Heart left ventricle (tissue), 16 donors: ENCODE results near the gene RBM4B. TPM values are rescaled to one million over a fixed set of nuclear protein-coding genes. Genes with fewer than 3 reads are reported as not detected.

Experiments used
- ATAC-seq, 4 donors: fragments of 200-7000 bp; cut with Tn5 transposase; one replicate each; pipeline ENCODE4 v1.9.1; 2020 to 2022; ENCODE audit warnings: moderate library complexity in 4 of 4, mild to moderate bottlenecking in 3 of 4, moderate number of reproducible peaks in 1 of 4
- DNase-seq, 5 donors: peaks; one replicate each; pipeline ENCODE4 v3.0.0-alpha.2; 2020
- H3K27ac ChIP-seq, 12 donors: fragments of 200-600 bp; sonication (generic) in 4 of 12; one replicate each; pipeline versions ENCODE4 v1.5.0 to v1.8.0; 2016 to 2022; ENCODE audit warnings: mild to moderate bottlenecking in 2 of 12
- H3K27me3 ChIP-seq, 9 donors: fragments of 200-600 bp; sonication (generic) in 2 of 9; one replicate each; pipeline versions ENCODE4 v1.5.1 to v1.8.0; 2016 to 2022; ENCODE audit warnings: mild to moderate bottlenecking in 3 of 9
- H3K36me3 ChIP-seq, 9 donors: fragments of 200-600 bp; sonication (generic) in 2 of 9; one replicate each; pipeline versions ENCODE4 v1.5.0 to v1.8.0; 2018 to 2022; ENCODE audit warnings: mild to moderate bottlenecking in 2 of 9
- H3K4me1 ChIP-seq, 12 donors: fragments of 200-600 bp; sonication (generic) in 4 of 12; one replicate each; pipeline versions ENCODE4 v1.5.0 to v1.8.0; 2016 to 2022; ENCODE audit warnings: mild to moderate bottlenecking in 3 of 12
- H3K4me3 ChIP-seq, 12 donors: fragments of 200-600 bp; sonication (generic) in 4 of 12; one replicate each; pipeline versions ENCODE4 v1.5.0 to v1.8.0; 2017 to 2022; ENCODE audit warnings: mild to moderate bottlenecking in 9 of 12, moderate library complexity in 4 of 12
- H3K9me3 ChIP-seq, 12 donors: fragments of 200-600 bp; sonication (generic) in 4 of 12; one replicate each; pipeline versions ENCODE4 v1.5.0 to v1.8.0; 2016 to 2022; ENCODE audit warnings: mild to moderate bottlenecking in 1 of 12
- CTCF ChIP-seq, 12 donors: fragments of 200-600 bp; sonication (generic) in 4 of 12; IDR thresholded peaks; one replicate each; pipeline versions ENCODE4 v1.5.0 to v1.8.0; 2018 to 2022; ENCODE audit warnings: antibody characterized with exemption in 12 of 12, mild to moderate bottlenecking in 5 of 12
- POLR2A ChIP-seq, 2 donors: fragments of 450-650 bp; IDR thresholded peaks; one replicate each; pipeline ENCODE4 v1.6.1; 2017; ENCODE audit warnings: antibody characterized with exemption in 2 of 2, mild to moderate bottlenecking in 2 of 2, moderate library complexity in 2 of 2
- WGBS, 4 donors: extraction: QIAGEN DNeasy Blood & Tissue Kit in 2 of 4; methylation state at CpG; one replicate each; pipeline versions ENCODE4 v1.1.5 to v1.1.7; 2013 to 2018; 5-methylcytosine and 5-hydroxymethylcytosine counted together
- intact Hi-C, 10 donors: fragments of 100-400 bp; cut with DNase I; formaldehyde crosslinking; loops; one replicate each; pipeline versions ENCODE4 v1.11.1 to v1.14.2; 2022
- polyA plus RNA-seq, 2 donors: library from polyadenylated mRNA; stranded (reverse); fragments of 200-250 nt; gene quantifications; one replicate each; pipeline ENCODE4 v1.2.3, GENCODE V29; 2013
- total RNA-seq, 9 donors: library from RNA; depleted of rRNA in 2 of 9; stranded (reverse); fragments of >200 nt in 2 of 9; fragmentation: NEBNext Ultra II Directional in 3 of 9; extraction: Animal tissue kit (Norgen Biotek cat#: 25700) in 3 of 9; gene quantifications; one replicate each; pipeline versions ENCODE4 v1.1.0 to v1.2.4, GENCODE V29; 2016 to 2023
- donor health status: ischemic (EF 13 %, LVEDD 7.1; RV severe dilation, severe dysfunction).
- donor health status: healthy with polysubstance abuse.
- donor health status: DM: no; HTN: yes; CAD: no.
- donor health status: DM: no; HTN: no; CAD: no.
- donor health status: ischemic (EF 25% LVEDD 6.9; RV normal size, moderate dysfunction).
- donor health status: ischemic (EF 25% LVEDD 5.7; RV mildly dilated, moderate dysfunction).
- donor health status: healthy.
- donor health status: DM: yes; HTN: yes; CAD: no.
- donor health status: ischemic (EF 35%, LVEDD 5.7; RV mildly dilated, moderate dysfunction).
- donor health status: nonischemic (EF 11% LVEDD 7.7; RV severe dilation, severe dysfunction).
- donor health status: DM: yes; HTN: yes; CAD: no.
- donor health status: PGD.
- donor health status: ischemic (EF 29% LVEDD 5.4; RV normal size, mild dysfunction).
- donor health status: nonischemic (EF 23%, LVEDD 6.1; RV moderate dilation, normal function).

RBM4B gene
- total and polyA plus RNA-seq, 11 donors, result 7.0 to 13.3 (median 10.0) TPM

GRCh38 chr11:66638177-66639065 lies 39.3 kb downstream of the RBM4B start, which contains the start of gene RBM4:
TSS of gene RBM4 (plus strand) at chr11:66638703. CDS start at chr11:66639712, 1,009 bp downstream.
- intact Hi-C loops, result loop anchor here in 5 of 10 donors (1.0 to 5.0 kb wide), 6 partner anchors 22 to 58 kb away; partner anchors contain the start of genes RBM14 (in 2 of the 5) and RBM4B (in 2 of the 5)
- ATAC-seq (peak; percentile 97 to 99 (median 98)), DNase-seq (peak; percentile 96 to 99 (median 98))
- H3K4me3 ChIP-seq, result peak within 1 kb of the TSS; percentile 56 to 94 (median 75)
- peaks cover 17 to 64% (median 49%) of the 10 kb centered on the region in 12 donors for H3K4me1 ChIP-seq
- H3K27me3 ChIP-seq, result no peaks in the 10 kb centered on the region
- H3K27ac ChIP-seq, result peak within 1 kb of the TSS; percentile 43 to 93 (median 88)
- peak; percentile 59 to 83 for TF ChIP-seq POLR2A (IDR thresholded peaks at IDR 0.05)
- TF ChIP-seq CTCF (IDR thresholded peaks at IDR 0.05), result peak in 3 of 12 donors; percentile 9 to 30 (median 28)
- H3K9me3 ChIP-seq, result no peaks in the 10 kb centered on the region
- H3K36me3 ChIP-seq, result peaks cover 0 to 52% (median 39%) of the 10 kb centered on the region in 9 donors
- WGBS, 4 donors, result 0 to 1% (median 1%) methylated on average over 45 to 63 of the region's 63 CpGs

GRCh38 chr11:66637557-66638176 lies 40.0 kb downstream of the RBM4B start:
- WGBS, 4 donors, result 43 to 46% (median 44%) methylated on average over 12 of the region's 12 CpGs
- DNase-seq (no peak), ATAC-seq (peak in 2 of 4 donors; percentile 1 to 4)
- TF ChIP-seq CTCF (IDR thresholded peaks at IDR 0.05), result no peak
- intact Hi-C loops, result loop anchor here in 5 of 10 donors (1.0 to 5.0 kb wide), 7 partner anchors 18 to 57 kb away; partner anchors contain the start of genes RBM14 (in 2 of the 5) and RBM4B (in 2 of the 5)
- peaks cover 0 to 52% (median 37%) of the 10 kb centered on the region in 9 donors for H3K36me3 ChIP-seq
- H3K4me1 ChIP-seq, result peaks cover 17 to 61% (median 42%) of the 10 kb centered on the region in 12 donors
- no peaks in the 10 kb centered on the region for H3K27me3 ChIP-seq
- H3K4me3 ChIP-seq, result peak overlapping the region; percentile 21 to 94 (median 75)
- no peaks in the 10 kb centered on the region for H3K9me3 ChIP-seq
- peak overlapping the region in 10 of 12 donors; percentile 31 to 93 (median 72) for H3K27ac ChIP-seq

GRCh38 chr11:66636411-66636810 lies 41.3 kb downstream of the RBM4B start:
- H3K27ac ChIP-seq, result no peak overlapping the region

More at GRCh38 chr11:66636411-66636810, 41.3 kb downstream of the RBM4B start:
- intact Hi-C loops, result loop anchor here in 1 of 10 donors (5.0 kb wide), 1 partner anchor 41 kb away; the partner anchor contains the start of gene RBM4B
- Histone ChIP-seq H3K27me3 (no peaks in the 10 kb centered on the region), H3K4me3 (no peak overlapping the region), H3K9me3 (no peaks in the 10 kb centered on the region), H3K36me3 (peaks cover 0 to 52% (median 28%) of the 10 kb centered on the region in 9 donors), H3K4me1 (peaks cover 11 to 49% (median 29%) of the 10 kb centered on the region in 12 donors)
- no peak for TF ChIP-seq POLR2A (IDR thresholded peaks at IDR 0.05)
- TF ChIP-seq CTCF (IDR thresholded peaks at IDR 0.05), result no peak
- WGBS, 4 donors, result 71 to 82% (median 82%) methylated on average over 3 of the region's 3 CpGs
- DNase-seq (no peak), ATAC-seq (no peak)
